Endothelial cell of umbilical vein (primary cell): ENCODE results near the gene BCAS3. TPM values are rescaled to one million over a fixed set of nuclear protein-coding genes. Genes with fewer than 3 reads are reported as not detected.

ENCODE experiments used
- BruUV-seq: library from RNA; stranded (reverse); fragments of 400-500 nt; replicated peaks from 2 replicates; lab custom pipeline; 2021; lab: Mats Ljungman, UMichigan
- CTCF ChIA-PET: fragments of 300-600, 350-600 bp; sonication (Branson Sonifier 250); formaldehyde crosslinking; loops from one replicate; lab custom pipeline; 2021; ENCODE audit warnings: antibody characterized with exemption, inconsistent platforms; lab: Charles Lee
- POLR2A ChIA-PET: fragments of 300-600, 350-600 bp; sonication (Branson Sonifier 250); formaldehyde crosslinking; loops from one replicate; lab custom pipeline; 2021; ENCODE audit warnings: antibody characterized with exemption, inconsistent platforms; lab: Charles Lee
- DNase-seq: peaks from one replicate; pipeline ENCODE4 v3.0.0-alpha.2; 2011; ENCODE audit warnings: low read depth, low spot score
- FAIRE-seq: peaks from 2 replicates; lab custom pipeline; 2011; peaks lifted over from hg19 to GRCh38; lab: Jason Lieb, UNC
- H2AFZ ChIP-seq: 2 replicates; pipeline ENCODE4 v1.6.0; 2012; ENCODE audit warnings: low read depth, low read length, control low read depth, inconsistent platforms
- H3K27ac ChIP-seq: 2 replicates; pipeline ENCODE4 v1.5.1; 2011; ENCODE audit warnings: low read depth, mild to moderate bottlenecking, control low read depth, low read length, moderate library complexity; ENCODE audit not compliant: insufficient read depth
- H3K27me3 ChIP-seq, 2 experiments: 2 replicates each; pipeline versions ENCODE4 v1.6.0 to v1.6.1; 2011; ENCODE audit warnings: low read length in 2 of 2, mixed read lengths in 1 of 2; ENCODE audit not compliant: control insufficient read depth in 2 of 2, insufficient read depth in 2 of 2
- H3K36me3 ChIP-seq, 2 experiments: 2 replicates in 1 of 2; 3 replicates in 1 of 2; pipeline ENCODE4 v1.5.1; 2011; ENCODE audit warnings: low read length in 2 of 2, mild to moderate bottlenecking in 1 of 2, moderate library complexity in 1 of 2; ENCODE audit not compliant: control insufficient read depth in 2 of 2, insufficient read depth in 2 of 2; ENCODE audit errors: extremely low read depth in 1 of 2
- H3K4me1 ChIP-seq: 3 replicates; pipeline ENCODE4 v1.5.1; 2011; ENCODE audit warnings: mild to moderate bottlenecking, low read length; ENCODE audit not compliant: control insufficient read depth, insufficient read depth; ENCODE audit errors: extremely low read depth
- H3K4me2 ChIP-seq: 2 replicates; pipeline ENCODE4 v1.6.1; 2011; ENCODE audit warnings: low read length, control low read depth, mixed read lengths; ENCODE audit not compliant: insufficient read depth
- H3K4me3 ChIP-seq, 3 experiments: fragments of 200-600 bp in 1 of 3; sonication (generic), shearing (Covaris generic) in 1 of 3; replicated peaks in 1 of 3; 2 replicates each; pipeline ENCODE4 v1.5.1; 2011 to 2016; ENCODE audit warnings: control low read depth in 3 of 3, low read length in 3 of 3, mild to moderate bottlenecking in 2 of 3, inconsistent platforms in 1 of 3, low read depth in 1 of 3, moderate library complexity in 1 of 3; ENCODE audit not compliant: insufficient read depth in 1 of 3
- H3K79me2 ChIP-seq: 2 replicates; pipeline ENCODE4 v1.6.0; 2012; ENCODE audit warnings: low read length, inconsistent platforms; ENCODE audit not compliant: control insufficient read depth, insufficient read depth
- H3K9ac ChIP-seq: replicated peaks from 2 replicates; pipeline ENCODE3; 2011; ENCODE audit warnings: low read length, control low read depth; ENCODE audit not compliant: insufficient read depth; ENCODE audit errors: extremely low read depth
- H3K9me1 ChIP-seq: replicated peaks from 3 replicates; pipeline ENCODE4 v1.6.0; 2011; ENCODE audit warnings: mild to moderate bottlenecking, low read length; ENCODE audit not compliant: control insufficient read depth, insufficient read depth; ENCODE audit errors: extremely low read depth
- H3K9me3 ChIP-seq: replicated peaks from 2 replicates; pipeline ENCODE4 v1.5.1; 2012; ENCODE audit warnings: low read length, inconsistent platforms; ENCODE audit not compliant: control insufficient read depth, insufficient read depth
- H4K20me1 ChIP-seq: replicated peaks from 2 replicates; pipeline ENCODE3; 2011; ENCODE audit warnings: mild to moderate bottlenecking, low read length; ENCODE audit not compliant: control insufficient read depth, insufficient read depth; ENCODE audit errors: extremely low read depth
- EZH2 ChIP-seq: IDR thresholded peaks from 2 replicates; pipeline ENCODE4 v1.6.1; 2012; ENCODE audit warnings: borderline replicate concordance, low read depth, mild to moderate bottlenecking, moderate library complexity, low read length, inconsistent platforms; ENCODE audit not compliant: severe bottlenecking
- FOS ChIP-seq: IDR thresholded peaks from 2 replicates; pipeline ENCODE4 v1.6.1; 2011; ENCODE audit warnings: mild to moderate bottlenecking, low read length, moderate library complexity, borderline replicate concordance; ENCODE audit not compliant: insufficient read depth
- GATA2 ChIP-seq: IDR thresholded peaks from 2 replicates; pipeline ENCODE4 v1.7.0; 2011; ENCODE audit warnings: low read depth, mild to moderate bottlenecking, moderate library complexity, mixed read lengths, low read length; ENCODE audit not compliant: insufficient read length, insufficient read depth
- JUN ChIP-seq: IDR thresholded peaks from 2 replicates; pipeline ENCODE4 v1.6.1; 2011; ENCODE audit warnings: borderline replicate concordance, low read depth; ENCODE audit not compliant: insufficient read length, insufficient read depth
- MYC ChIP-seq: IDR thresholded peaks from one replicate; pipeline ENCODE4 v1.6.1; 2011; ENCODE audit warnings: mild to moderate bottlenecking, low read depth, low read length
- POLR2A ChIP-seq: IDR thresholded peaks from 2 replicates; pipeline ENCODE4 v1.6.1; 2012; ENCODE audit warnings: low read depth, mild to moderate bottlenecking, control low read depth, low read length
- POLR2AphosphoS5 ChIP-seq: IDR thresholded peaks from 2 replicates; pipeline ENCODE4 v1.6.1; 2012; ENCODE audit warnings: low read depth, mild to moderate bottlenecking, control low read depth, low read length, moderate library complexity; ENCODE audit not compliant: insufficient read depth
- dilution Hi-C: fragments of 300-500 bp; cut with MboI; formaldehyde crosslinking; loops from one replicate; pipeline ENCODE4 v1.15.0; 2019; ENCODE audit warnings: low sequenced_read_pairs; ENCODE audit not compliant: extremely low pct_ligation_motif_present
- intact Hi-C: fragments of 100-400 bp; cut with micrococcal nuclease; formaldehyde crosslinking; loops from one replicate; pipeline ENCODE4 v1.10.0; 2022
- polyA plus RNA-seq, 4 experiments: library from polyadenylated mRNA; depleted of rRNA in 3 of 4; stranded (reverse) in 3 of 4; unstranded in 1 of 4; fragments of >200 nt; gene quantifications; 2 replicates each; pipeline versions ENCODE4 v1.2.1 to v1.2.3, GENCODE V29; 2011 to 2012; ENCODE audit warnings: missing spikeins in 1 of 4
- total RNA-seq: library from RNA; stranded (reverse); gene quantifications from 2 replicates; pipeline ENCODE4 v1.2.3, GENCODE V29; 2021
- TF ChIP-seq, protein P1 (sequence below), 2 donors: IDR thresholded peaks; 1 replicate in 1 of 2; 2 replicates in 1 of 2; pipeline ENCODE4 v1.5.1; 2011; ENCODE audit warnings: low read length in 2 of 2, mild to moderate bottlenecking in 2 of 2, moderate library complexity in 2 of 2, control low read depth in 1 of 2, inconsistent platforms in 1 of 2, low read depth in 1 of 2; ENCODE audit not compliant: insufficient read depth in 1 of 2; ENCODE audit errors: extremely low read depth in 1 of 2
- TF ChIP-seq, protein P2 (sequence below): IDR thresholded peaks from 2 replicates; pipeline ENCODE4 v1.6.1; 2011; ENCODE audit not compliant: insufficient read depth, insufficient read length

Gene BCAS3
- total and polyA plus RNA-seq, 2 donors (not counting 3 experiments of a cell fraction or from before 2014, with no cell fraction given), result 8.2 to 16.0 TPM

DNA sequence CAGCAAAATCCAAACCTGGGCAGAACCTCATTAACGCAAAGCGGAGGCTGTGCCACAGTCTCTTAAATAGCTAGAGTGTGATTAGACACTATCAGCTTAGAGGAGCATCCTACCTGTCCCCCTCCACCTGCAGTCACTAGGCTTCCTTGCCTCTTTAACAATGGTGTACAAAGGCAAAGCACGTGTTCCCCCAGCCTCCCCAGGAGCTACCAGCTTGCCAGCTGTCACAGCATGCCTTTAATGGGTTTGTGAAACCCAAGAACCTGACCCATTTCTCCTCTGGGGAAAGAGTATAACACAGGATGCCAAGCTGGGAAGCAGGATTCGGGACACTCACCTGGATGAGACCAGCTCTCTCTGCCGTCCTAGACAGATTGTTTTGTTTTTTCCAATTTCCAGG, 684.7 kb downstream of the BCAS3 start:
- Histone ChIP-seq H3K4me3 (no peak overlapping the region), H3K27ac (no peak overlapping the region), H3K4me2 (no peak overlapping the region), H3K9me1 (no peaks in the 10 kb centered on the region), H3K4me1 (no peaks in the 10 kb centered on the region), H3K9me3 (no peaks in the 10 kb centered on the region), H3K79me2 (no peaks in the 10 kb centered on the region), H3K36me3 (no peaks in the 10 kb centered on the region), H4K20me1 (no peaks in the 10 kb centered on the region), H3K9ac (no peak overlapping the region), H3K27me3 (peaks cover 4 to 15% of the 10 kb centered on the region in 2 experiments), H2AFZ (no peak overlapping the region)
- POLR2A ChIA-PET, result no interaction called here
- DNase-seq (no peak), FAIRE-seq (no peak)
- dilution Hi-C loops (no loop called here), intact Hi-C loops (no loop called here)
- TF ChIP-seq EZH2 (no peak), GATA2 (no peak), POLR2A (no peak), FOS (no peak), MYC (no peak), JUN (no peak), POLR2AphosphoS5 (no peak)
- TF ChIP-seq, protein P1, sequence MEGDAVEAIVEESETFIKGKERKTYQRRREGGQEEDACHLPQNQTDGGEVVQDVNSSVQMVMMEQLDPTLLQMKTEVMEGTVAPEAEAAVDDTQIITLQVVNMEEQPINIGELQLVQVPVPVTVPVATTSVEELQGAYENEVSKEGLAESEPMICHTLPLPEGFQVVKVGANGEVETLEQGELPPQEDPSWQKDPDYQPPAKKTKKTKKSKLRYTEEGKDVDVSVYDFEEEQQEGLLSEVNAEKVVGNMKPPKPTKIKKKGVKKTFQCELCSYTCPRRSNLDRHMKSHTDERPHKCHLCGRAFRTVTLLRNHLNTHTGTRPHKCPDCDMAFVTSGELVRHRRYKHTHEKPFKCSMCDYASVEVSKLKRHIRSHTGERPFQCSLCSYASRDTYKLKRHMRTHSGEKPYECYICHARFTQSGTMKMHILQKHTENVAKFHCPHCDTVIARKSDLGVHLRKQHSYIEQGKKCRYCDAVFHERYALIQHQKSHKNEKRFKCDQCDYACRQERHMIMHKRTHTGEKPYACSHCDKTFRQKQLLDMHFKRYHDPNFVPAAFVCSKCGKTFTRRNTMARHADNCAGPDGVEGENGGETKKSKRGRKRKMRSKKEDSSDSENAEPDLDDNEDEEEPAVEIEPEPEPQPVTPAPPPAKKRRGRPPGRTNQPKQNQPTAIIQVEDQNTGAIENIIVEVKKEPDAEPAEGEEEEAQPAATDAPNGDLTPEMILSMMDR (IDR thresholded peaks at IDR 0.05; ENCODE audit: extremely low read depth in 1 of 2, insufficient read depth in 1 of 2, low read depth in 1 of 2, low read length in 2 of 2), result no peak
- TF ChIP-seq, protein P2, sequence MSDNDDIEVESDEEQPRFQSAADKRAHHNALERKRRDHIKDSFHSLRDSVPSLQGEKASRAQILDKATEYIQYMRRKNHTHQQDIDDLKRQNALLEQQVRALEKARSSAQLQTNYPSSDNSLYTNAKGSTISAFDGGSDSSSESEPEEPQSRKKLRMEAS, result no peak
- CTCF ChIA-PET, result interaction anchor here (0.8 to 1.7 kb wide), 4 partner anchors 12 to 642 kb away, joined by 3 to 4 read pairs (median 3); no protein-coding TSS in a partner anchor
- no TSS peak for BruUV-seq
